MCF 10A (cell line): ENCODE results near the gene MPC2. TPM values are rescaled to one million over a fixed set of nuclear protein-coding genes. Genes with fewer than 3 reads are reported as not detected.
A peak's percentile ranks its signal among the peaks of the same experiment; 100 is the strongest.

Source experiments
- BruUV-seq: library from RNA; stranded (reverse); fragments of 400-500 nt; replicated peaks from 2 replicates; lab custom pipeline; 2021; lab: Mats Ljungman, UMichigan
- CTCF ChIA-PET: fragments of 300-600 bp; sonication (Branson Sonifier 250); formaldehyde crosslinking; extraction: SDS; loops from one replicate; lab custom pipeline; 2021; ENCODE audit warnings: antibody characterized with exemption, inconsistent platforms; lab: Yijun Ruan, JAX
- POLR2A ChIA-PET: fragments of 300-600, 350-650 bp; sonication (Branson Sonifier 250); formaldehyde crosslinking; extraction: SDS; loops from one replicate; lab custom pipeline; 2020; ENCODE audit warnings: antibody characterized with exemption, inconsistent platforms; lab: Yijun Ruan, JAX
- DNase-seq: peaks from one replicate; pipeline ENCODE4 v3.0.0-alpha.2; 2018; ENCODE audit not compliant: unreplicated experiment
- H3K27ac Mint-ChIP-seq: one replicate; pipeline ENCODE4 v1.8.0; 2022; ENCODE audit warnings: mild to moderate bottlenecking, low read depth, mixed read lengths; ENCODE audit not compliant: unreplicated experiment
- H3K27me3 Mint-ChIP-seq: one replicate; pipeline ENCODE4 v1.8.0; 2022; ENCODE audit warnings: mixed read lengths; ENCODE audit not compliant: insufficient read depth, unreplicated experiment
- H3K36me3 Mint-ChIP-seq: one replicate; pipeline ENCODE4 v1.8.0; 2022; ENCODE audit warnings: mild to moderate bottlenecking, moderate library complexity, mixed read lengths; ENCODE audit not compliant: insufficient read depth, unreplicated experiment
- H3K4me1 Mint-ChIP-seq: one replicate; pipeline ENCODE4 v1.8.0; 2022; ENCODE audit warnings: mixed read lengths; ENCODE audit not compliant: insufficient read depth, unreplicated experiment
- H3K4me3 Mint-ChIP-seq: one replicate; pipeline ENCODE4 v1.8.0; 2022; ENCODE audit warnings: mild to moderate bottlenecking, moderate library complexity, mixed read lengths; ENCODE audit not compliant: unreplicated experiment
- H3K9me3 Mint-ChIP-seq: one replicate; pipeline ENCODE4 v1.8.0; 2022; ENCODE audit warnings: mixed read lengths; ENCODE audit not compliant: unreplicated experiment
- CTCF ChIP-seq: fragments of 200-600 bp; IDR thresholded peaks from one replicate; pipeline ENCODE4 v1.8.0; 2022; ENCODE audit warnings: antibody characterized with exemption, mild to moderate bottlenecking; ENCODE audit not compliant: unreplicated experiment
- intact Hi-C: fragments of 100-400 bp; cut with micrococcal nuclease; formaldehyde crosslinking; loops from 2 replicates; pipeline ENCODE4 v1.14.1; 2022
- total RNA-seq: library from RNA; stranded (reverse); gene quantifications from 2 replicates; pipeline ENCODE4 v1.2.3, GENCODE V29; 2022

The MPC2 gene
- total RNA-seq, 1 experiment from 2014 or later, result 108 TPM

DNA sequence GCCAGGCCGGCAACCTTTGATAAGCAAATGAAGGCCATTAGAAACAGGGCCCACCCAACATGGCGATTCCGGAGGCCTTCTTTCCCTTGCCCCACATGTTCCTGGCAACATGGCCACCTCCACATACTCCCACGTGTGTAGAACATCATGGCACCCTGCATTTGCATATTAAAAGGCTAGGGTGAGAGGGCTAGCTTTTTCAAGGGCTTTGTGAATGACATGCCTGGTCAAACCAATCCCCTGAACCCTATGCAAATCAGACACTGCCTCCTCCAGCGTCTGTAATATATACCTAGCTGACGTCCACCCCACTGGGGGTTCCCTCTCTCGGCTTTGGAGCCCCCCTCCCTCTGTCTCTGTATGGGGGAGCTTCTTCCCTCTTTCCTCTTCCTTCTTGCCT is 24.6 kb downstream of the MPC2 start:
- Mint-ChIP-seq H3K4me1 (peaks cover 12% of the 10 kb centered on the region), H3K27me3 (no peaks in the 10 kb centered on the region), H3K27ac (no peak overlapping the region), H3K9me3 (peaks cover 7% of the 10 kb centered on the region), H3K36me3 (peaks cover 28% of the 10 kb centered on the region), H3K4me3 (no peak overlapping the region)
- POLR2A ChIA-PET, result interaction anchor here (0.7 to 14.9 kb wide), 4 partner anchors 9 to 275 kb away, joined by 3 to 175 read pairs (median 10); partner anchors contain the start of genes DCAF6 and MPC2
- no peak for DNase-seq
- no TSS peak for BruUV-seq
- CTCF ChIA-PET, result interaction anchor here (0.6 kb wide), 1 partner anchor 476 kb away, joined by 3 read pairs; no protein-coding TSS in a partner anchor
- TF ChIP-seq CTCF, result no peak
- intact Hi-C loops, result no loop called here

- Mint-ChIP-seq H3K4me1 (peaks cover 12% of the 10 kb centered on the region), H3K9me3 (peaks cover 7% of the 10 kb centered on the region), H3K27ac (peak overlapping the region; percentile 67), H3K4me3 (no peak overlapping the region), H3K27me3 (no peaks in the 10 kb centered on the region), H3K36me3 (peaks cover 19% of the 10 kb centered on the region)
- TF ChIP-seq CTCF, result no peak
- no TSS peak for BruUV-seq
- DNase-seq, result no peak
- ChIA-PET POLR2A (interaction anchor here (3.0 to 14.9 kb wide), 2 partner anchors 9 to 23 kb away, joined by 14 to 175 read pairs; partner anchors contain the start of genes DCAF6 and MPC2), CTCF (interaction anchor here (0.9 to 1.5 kb wide), 2 partner anchors 20 to 171 kb away, joined by 3 to 4 read pairs; no protein-coding TSS in a partner anchor)
- intact Hi-C loops, result no loop called here
These were observed 25.5 kb downstream of the MPC2 start for GRCh38 chr1:167911413-167911812.

DNA sequence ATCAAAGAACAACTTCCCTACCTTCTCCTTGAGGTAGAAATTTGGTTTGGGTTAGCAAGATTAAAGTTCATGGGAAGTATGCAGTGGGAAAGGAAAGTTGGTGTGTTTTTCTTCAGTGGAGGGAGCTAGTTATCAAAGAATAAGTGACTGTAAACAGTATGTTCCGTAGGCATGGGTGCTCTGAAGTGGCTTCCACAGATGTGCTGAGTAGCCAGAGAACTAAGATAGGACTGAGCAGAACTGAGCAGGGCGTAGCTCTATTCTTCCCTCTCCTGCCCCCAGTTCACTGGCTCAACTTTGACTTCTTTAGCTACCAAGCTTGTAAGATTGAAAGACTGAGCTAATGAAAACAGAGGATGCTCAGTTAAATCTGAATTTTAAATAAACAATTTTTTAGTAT is 26.3 kb downstream of the MPC2 start:
- H3K9me3 Mint-ChIP-seq, result peaks cover 7% of the 10 kb centered on the region

More for the DNA sequence above, 26.3 kb downstream of the MPC2 start:
- Mint-ChIP-seq H3K27me3 (no peaks in the 10 kb centered on the region), H3K4me1 (peaks cover 12% of the 10 kb centered on the region), H3K27ac (peak overlapping the region; percentile 67), H3K4me3 (no peak overlapping the region), H3K36me3 (peaks cover 14% of the 10 kb centered on the region)
- DNase-seq, result no peak
- ChIA-PET CTCF (interaction anchor here (0.6 to 1.5 kb wide), 3 partner anchors 21 to 248 kb away, joined by 3 to 4 read pairs (median 3); no protein-coding TSS in a partner anchor), POLR2A (interaction anchor here (0.5 to 14.9 kb wide), 4 partner anchors 10 to 1601 kb away, joined by 3 to 175 read pairs (median 9); partner anchors contain the start of genes DCAF6 and MPC2)
- intact Hi-C loops, result no loop called here
- no TSS peak for BruUV-seq
- TF ChIP-seq CTCF, result no peak
